Measurements from ENCODE around the gene SMARCB1. TPM values are rescaled to one million over a fixed set of nuclear protein-coding genes. Genes with fewer than 3 reads are reported as not detected.
A peak's percentile ranks its signal among the peaks of the same experiment; 100 is the strongest.

SMARCB1 gene
- total and polyA plus RNA-seq, 12 donors, result 26.8 to 73.1 (median 39.8) TPM

DNA sequence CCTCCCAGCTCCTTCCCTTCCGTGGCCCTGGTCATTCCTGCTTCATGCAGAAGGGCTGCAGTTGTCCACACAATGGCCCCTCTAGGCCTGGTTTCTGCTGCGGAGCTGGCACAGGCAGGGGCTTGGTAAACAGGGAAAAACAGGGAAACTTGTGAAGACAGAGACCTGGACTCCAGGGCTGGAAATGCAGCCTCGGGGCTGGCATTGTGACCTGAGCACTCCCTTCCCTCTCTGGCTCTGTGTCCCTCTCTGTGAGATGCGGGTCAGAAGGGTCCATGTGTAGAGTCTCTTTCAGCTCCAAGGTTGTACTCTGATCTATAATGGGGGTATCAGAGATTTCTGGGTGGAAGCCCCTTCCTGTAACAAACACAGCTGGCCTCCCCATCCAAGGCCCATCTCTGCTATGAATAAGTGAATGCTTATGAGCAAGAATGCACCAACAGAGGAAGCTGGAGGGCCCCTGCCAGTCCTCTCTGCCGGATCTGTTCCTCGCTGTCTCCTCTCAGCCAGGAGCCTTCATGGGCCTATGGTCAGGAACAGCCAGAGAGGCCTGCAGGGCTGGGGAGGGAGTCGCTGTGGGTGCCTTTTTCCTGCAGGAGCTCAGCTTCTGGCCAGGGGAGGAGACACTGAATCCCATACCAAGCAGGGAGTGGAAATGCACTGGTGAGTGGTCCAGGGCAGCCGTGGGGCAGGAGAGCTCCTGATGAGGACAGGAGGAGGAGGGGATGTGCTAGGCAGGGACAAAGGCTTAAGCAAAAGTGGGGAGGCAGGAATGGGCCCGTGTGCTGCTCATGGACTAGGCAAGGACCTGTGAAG is 58.7 kb downstream of the SMARCB1 start:
- no peaks in the 10 kb centered on the region for H3K9me3 ChIP-seq
- peak overlapping the region in 9 of 10 donors; percentile 12 to 84 (median 75) for H3K27ac ChIP-seq
- H3K4me3 ChIP-seq, result no peak overlapping the region
- WGBS, 2 donors, result 65 to 66% methylated on average over 9 of the region's 9 CpGs
- H3K27me3 ChIP-seq, result peaks cover 0 to 9% (median 0%) of the 10 kb centered on the region in 7 donors
- no peak for ATAC-seq
- H3K36me3 ChIP-seq, result no peaks in the 10 kb centered on the region
- peaks cover 23 to 61% (median 43%) of the 10 kb centered on the region in 9 donors for H3K4me1 ChIP-seq
- intact Hi-C loops (cut with DNase I), result loop anchor here (5.0 to 10.0 kb wide), 6 partner anchors 73 to 308 kb away; partner anchors contain the start of genes CHCHD10 (in 7 of the 10), DRICH1 (in 1 of the 10) and MMP11 (in 1 of the 10)
- no peak for TF ChIP-seq CTCF (IDR thresholded peaks at IDR 0.05)
- no peak for DNase-seq

- ATAC-seq (peak in 1 of 8 donors; percentile 0), DNase-seq (no peak)
- Histone ChIP-seq H3K27ac (peak overlapping the region; percentile 44 to 84 (median 75)), H3K4me3 (no peak overlapping the region), H3K36me3 (no peaks in the 10 kb centered on the region), H3K27me3 (peaks cover 0 to 9% (median 0%) of the 10 kb centered on the region in 7 donors), H3K9me3 (no peaks in the 10 kb centered on the region), H3K4me1 (peaks cover 23 to 61% (median 43%) of the 10 kb centered on the region in 9 donors)
- 57% methylated on average over 7 of the region's 7 CpGs for WGBS, 2 donors
- no peak for TF ChIP-seq CTCF (IDR thresholded peaks at IDR 0.05)
- intact Hi-C loops (cut with DNase I), result loop anchor here (5.0 to 10.0 kb wide), 6 partner anchors 74 to 309 kb away; partner anchors contain the start of genes CHCHD10 (in 7 of the 10), DRICH1 (in 1 of the 10) and MMP11 (in 1 of the 10)
Measured at GRCh38 chr22:23846081-23846469, 59.3 kb downstream of the SMARCB1 start.

DNA sequence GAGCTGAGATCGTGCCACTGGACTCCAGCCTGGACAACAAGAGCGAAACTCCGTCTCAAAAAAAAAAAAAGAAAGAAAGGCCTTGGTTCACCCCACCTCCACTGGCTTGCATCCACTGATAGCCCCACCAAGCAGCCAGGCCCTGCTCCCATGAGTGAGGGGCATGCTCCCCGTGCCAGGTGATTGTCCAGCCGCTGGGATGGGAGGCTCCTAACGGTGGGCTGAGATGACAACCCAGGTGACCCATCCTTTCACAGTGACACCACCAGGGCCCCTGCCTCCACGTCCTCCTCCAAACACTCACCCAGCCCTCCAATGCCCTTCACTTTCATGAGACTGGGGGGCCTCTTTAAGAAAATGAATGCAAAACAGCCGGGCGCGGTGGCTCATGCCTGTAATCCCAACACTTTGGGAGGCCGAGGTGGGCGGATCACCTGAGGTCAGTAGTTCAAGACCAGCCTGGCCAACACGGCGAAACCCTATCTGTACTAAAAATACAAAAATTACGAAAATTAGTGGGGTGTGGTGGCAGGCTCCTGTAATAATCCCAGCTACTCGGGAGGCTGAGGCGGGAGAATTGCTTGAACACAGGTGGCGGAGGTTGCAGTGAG is 60.6 kb downstream of the SMARCB1 start:
- no peak for ATAC-seq
- Histone ChIP-seq H3K4me1 (peaks cover 21 to 61% (median 43%) of the 10 kb centered on the region in 9 donors), H3K36me3 (no peaks in the 10 kb centered on the region), H3K4me3 (no peak overlapping the region), H3K27me3 (peaks cover 0 to 9% (median 0%) of the 10 kb centered on the region in 7 donors), H3K9me3 (no peaks in the 10 kb centered on the region), H3K27ac (peak overlapping the region in 5 of 10 donors; percentile 68 to 84 (median 73))
- DNase-seq, result no peak
- WGBS, 2 donors, result 90 to 93% methylated on average over 18 of the region's 18 CpGs
- intact Hi-C loops (cut with DNase I), result loop anchor here (5.0 to 10.0 kb wide), 6 partner anchors 75 to 310 kb away; partner anchors contain the start of genes CHCHD10 (in 7 of the 10), DRICH1 (in 1 of the 10) and MMP11 (in 1 of the 10)
- no peak for TF ChIP-seq CTCF (IDR thresholded peaks at IDR 0.05)

Measured in heart right ventricle (tissue), 16 donors.